Fibroblast of peridontal ligament (primary cell): ENCODE measurements around the gene SOX6.
A peak's percentile ranks its signal among the peaks of the same experiment; 100 is the strongest.

Source experiments
- DNase-seq: peaks from one replicate; pipeline ENCODE4 v3.0.0-alpha.2; 2010; ENCODE audit errors: extremely low read depth

Gene SOX6

DNA sequence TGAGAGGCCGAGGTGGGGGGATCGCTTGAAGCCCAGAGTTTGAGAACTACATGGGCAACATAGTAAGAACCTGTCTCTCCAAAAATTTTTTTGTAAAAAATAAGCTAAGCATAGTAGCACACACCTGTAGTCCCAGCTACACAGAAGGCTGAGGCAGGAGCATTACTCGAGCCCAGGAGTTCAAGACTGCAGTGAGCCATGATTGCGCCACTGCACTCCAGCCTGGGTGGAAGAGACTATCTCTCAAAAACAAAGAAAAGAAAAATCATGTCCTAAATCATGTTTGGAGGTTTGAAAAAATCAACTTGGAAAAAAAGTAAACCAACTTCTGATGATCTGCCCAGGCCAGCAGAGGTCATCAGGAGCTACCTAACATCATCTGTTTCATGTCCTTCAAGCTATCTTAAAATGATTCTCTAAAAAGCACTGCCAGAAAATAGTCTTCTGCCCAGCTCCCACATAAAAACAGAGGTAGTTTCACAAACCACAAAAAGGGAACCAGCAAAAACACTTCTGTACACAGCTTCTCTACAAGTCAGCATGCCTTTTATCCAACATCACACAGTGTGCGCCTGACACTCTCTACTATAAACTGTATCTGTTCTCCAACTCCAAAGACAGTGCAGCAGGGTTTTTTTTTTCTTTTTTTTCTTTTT lies 165.0 kb downstream of the SOX6 start:
- DNase-seq: peak; percentile 25

DNA sequence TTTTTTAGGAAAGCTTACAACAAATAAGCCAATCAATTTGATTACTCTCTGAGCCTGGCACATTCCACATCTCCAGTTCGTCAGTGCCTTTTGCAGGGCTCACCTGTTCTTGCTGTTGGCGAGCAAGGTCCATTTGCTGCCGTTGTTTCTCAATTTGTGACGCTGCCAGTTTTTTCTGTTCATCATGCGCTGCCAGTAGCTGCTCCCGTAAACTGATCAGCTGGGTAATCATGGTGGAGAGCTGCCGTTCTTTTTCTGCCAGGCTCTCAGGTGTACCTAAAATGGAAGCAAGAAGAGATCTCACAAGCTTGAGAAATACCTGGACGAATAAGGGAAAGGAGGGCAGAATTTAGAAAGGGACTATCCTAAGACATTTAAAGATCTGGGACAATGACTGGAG lies 169.7 kb downstream of the SOX6 start:
- no peak for DNase-seq

DNA sequence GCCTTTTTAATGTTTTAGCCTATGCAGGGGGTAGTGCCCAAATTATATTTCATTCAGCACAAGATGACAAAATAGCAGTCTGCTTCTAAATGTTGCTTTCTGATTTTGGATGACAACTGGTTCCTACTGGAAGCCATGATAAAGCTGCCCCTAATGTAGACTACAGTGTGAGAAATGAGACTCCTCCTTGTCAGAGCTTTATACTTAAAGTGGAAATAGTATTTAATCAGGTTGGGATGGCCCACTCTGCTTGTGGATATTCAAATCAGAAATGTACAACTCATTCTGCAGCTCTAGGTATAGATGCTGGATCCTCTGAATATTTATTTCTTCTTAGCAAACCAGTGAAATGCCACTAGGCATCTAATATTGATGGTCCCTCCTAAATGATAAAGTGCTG lies 171.3 kb downstream of the SOX6 start:
- no peak for DNase-seq

DNA sequence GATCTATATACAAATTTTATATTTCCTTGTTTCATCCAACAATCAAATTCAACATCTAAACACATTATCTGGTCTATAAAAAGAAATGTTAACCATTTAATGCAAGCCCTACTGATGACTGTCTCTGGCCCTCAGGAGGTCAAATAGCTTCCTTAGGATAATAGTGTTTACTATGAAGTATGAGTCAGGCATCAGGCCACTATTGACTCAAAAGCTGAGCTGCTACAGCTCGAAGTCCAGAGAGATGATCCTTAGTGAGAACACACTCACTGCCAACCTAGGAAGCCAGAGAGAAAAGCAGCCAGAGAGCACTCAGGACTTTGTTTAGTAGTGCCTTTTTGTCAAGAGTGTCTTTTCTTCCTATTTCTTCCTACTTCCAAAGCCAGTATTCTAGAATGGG lies 171.8 kb downstream of the SOX6 start:
- peak; percentile 81 for DNase-seq

DNA sequence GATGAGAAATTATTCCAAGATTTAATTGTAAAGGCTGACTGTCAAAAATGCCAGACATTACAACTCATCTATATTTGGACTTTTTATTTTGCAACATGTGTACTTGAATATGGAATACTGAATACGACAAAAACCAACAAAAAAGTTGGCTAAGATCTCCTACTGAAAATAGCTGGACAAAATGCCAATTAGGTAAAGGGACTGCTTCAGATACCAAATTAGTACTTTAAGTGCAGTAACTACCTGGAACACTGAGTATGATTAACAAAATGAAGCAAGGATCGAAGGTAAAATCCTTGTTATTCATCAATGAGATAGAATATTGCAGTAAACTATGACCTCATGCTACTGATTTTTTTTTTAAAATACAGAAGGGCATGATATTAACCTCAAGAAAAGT lies 173.8 kb downstream of the SOX6 start:
- DNase-seq: no peak

DNA sequence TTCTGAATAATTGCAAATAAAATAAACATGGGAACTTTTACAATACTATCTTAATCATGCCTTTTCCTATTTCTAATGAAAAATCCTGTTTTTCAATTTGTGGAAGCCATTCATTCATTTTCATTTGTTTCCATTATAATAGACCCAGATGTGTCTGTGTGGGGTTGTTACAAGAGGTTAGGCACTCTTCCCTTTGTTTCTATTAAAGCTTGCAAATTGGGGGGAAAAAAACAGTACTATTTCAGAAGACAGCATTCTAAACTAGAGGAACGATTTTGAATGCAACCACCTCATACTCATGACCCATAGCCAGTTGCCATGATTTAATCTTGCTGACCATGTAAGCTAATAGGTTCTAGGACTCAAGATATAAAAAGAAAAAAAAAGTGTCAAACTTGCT lies 175.5 kb downstream of the SOX6 start:
- DNase-seq: no peak

DNA sequence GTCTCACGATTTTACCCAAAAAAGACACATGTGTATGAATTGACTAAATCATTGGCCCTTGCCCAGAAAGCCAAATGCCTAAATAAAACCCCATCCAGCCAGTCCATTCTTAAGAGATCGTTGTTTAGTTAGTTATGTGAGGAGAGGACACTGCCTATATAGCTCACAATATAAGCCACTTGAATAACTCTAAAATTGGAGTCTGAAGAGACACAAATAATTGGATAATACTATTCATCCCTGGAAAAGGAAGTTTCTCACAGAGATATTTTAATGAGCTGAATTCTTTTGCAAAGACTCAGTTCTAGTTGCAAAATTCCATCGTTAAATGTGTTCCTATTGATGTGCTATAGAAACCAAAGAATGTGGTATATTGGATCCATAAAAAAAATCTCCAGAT lies 176.7 kb downstream of the SOX6 start:
- peak; percentile 53 for DNase-seq

DNA sequence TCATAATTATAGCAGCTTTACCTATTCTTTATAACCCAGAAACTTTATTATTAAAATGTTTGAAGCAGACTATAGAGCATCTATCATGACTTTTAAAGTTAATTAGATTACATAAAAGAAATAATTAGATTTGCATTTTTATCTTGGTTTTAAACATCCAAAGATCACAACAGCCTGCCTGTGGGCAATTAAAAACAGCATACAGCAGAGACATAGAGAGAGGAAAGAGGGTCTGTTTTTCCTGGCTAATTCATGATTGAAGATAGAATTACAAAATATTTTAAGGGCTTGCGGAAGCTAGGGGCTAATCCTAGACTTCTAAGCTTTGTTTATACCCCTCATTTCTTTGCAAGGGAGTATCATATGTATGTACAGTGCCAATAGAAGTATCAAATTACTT lies 178.1 kb downstream of the SOX6 start:
- DNase-seq: no peak

DNA sequence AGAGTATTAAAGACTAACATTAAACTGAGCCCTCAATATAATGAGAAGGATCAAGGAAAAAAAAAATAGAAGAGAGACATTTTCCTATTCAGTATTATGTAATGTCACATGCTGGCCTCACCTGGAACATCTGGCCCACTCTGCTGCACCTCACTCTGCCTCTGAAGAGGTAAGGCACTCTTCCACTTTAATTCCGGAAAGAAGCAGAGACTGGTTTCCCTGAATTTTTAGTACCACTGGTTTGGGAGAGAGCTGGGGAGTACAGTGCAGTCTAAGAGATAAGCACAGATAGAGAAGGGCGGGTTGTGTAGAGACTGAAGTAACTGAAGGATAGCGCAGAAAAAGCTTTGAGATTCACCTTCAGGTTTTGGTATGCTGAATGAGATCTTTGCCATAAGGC lies 178.7 kb downstream of the SOX6 start:
- DNase-seq: no peak

DNA sequence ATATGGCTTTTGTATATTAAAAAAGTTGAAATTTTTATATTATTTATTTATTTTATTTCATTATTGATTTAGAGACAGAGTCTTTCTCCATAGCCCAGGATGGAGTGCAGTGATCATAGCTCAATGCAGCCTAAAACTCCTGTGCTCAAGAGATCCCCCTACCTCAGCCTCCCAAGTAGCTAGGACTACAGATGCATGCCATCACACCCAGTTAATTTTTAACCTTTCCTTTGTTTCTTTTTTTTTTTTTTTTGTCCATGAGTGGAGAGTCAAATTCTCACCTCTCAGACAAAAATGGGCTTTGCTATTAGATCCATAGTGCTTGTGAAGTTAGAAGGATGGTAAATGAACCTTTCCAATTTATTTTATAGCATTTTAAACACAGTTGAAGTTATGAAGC lies 182.5 kb downstream of the SOX6 start:
- DNase-seq: no peak

DNA sequence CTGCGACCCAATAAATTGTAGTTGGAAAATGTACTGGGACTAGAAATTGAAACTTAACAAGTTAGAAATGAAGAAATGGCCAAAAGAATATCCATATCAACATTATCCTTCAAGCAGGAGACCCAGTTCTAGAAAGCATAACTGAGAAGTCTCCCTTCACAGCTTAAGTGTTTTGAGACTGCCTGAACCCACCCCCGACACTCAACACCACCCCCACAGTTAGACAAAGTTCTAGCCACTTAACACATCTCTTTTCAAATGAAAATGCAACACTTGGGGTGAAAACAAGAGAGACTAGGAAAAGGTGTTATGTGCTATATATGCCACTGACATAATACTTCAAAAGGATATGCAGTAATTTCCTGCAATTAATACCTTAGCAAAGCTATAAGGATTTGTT lies 184.5 kb downstream of the SOX6 start:
- no peak for DNase-seq

DNA sequence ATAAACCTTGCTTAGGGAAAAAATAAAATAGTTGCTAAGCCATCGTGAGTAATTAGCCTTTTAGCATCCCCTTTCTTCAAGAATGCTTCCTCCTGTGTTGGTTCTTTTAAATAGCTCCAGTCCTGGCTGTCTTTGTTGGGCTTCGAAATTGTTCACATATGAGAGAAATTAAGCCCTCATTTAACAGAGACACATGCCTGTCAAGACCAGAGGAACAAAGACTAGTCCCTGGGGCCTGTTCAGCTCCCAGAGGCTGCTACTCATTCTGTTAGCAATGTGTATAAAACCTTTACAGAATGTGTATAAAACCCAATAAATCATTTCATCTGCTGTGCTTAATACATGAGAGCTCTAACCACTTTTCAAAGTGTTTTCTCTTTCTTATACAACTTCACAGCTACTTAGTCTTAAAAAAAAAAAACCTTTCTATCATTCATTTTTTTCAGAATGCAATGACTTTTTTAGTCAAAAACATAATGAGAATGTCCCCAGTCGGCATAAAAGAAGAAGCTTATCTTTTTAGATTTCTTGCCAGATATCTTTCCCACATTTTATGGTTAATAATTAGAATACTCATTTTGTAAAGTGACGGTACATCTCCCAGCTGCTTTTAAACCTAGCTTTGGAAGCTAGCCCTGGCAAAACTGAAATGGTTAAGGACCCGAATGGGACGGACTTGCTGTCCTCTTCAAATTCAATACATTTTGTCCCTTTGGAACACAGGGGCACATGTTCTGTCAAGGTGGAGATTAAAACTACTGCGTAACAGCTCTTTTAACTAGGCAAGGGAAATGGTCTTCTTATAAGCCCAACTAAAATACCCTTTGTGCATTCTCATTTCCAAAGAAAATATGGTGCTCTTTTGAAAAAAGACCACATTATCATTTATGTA lies 186.1 kb downstream of the SOX6 start:
- DNase-seq: peak; percentile 24

DNA sequence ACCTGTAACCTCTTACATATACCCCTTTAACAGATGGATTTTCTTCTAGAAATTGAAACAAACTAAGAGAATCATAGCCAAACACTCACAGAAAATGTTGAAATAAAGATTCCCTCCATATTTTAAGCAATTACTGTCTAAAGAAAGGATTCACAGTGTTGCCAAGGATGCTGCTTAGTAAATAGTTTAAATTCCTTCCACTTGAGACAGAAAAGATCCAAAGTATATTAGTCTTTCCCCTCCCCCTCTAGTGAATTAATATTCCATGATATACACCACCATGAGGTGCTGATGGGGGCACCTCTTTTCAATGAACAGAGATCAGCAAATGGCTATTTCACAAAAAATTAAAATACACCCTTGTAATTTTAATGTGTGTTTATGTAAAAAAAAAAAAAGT lies 186.8 kb downstream of the SOX6 start:
- peak; percentile 53 for DNase-seq

DNA sequence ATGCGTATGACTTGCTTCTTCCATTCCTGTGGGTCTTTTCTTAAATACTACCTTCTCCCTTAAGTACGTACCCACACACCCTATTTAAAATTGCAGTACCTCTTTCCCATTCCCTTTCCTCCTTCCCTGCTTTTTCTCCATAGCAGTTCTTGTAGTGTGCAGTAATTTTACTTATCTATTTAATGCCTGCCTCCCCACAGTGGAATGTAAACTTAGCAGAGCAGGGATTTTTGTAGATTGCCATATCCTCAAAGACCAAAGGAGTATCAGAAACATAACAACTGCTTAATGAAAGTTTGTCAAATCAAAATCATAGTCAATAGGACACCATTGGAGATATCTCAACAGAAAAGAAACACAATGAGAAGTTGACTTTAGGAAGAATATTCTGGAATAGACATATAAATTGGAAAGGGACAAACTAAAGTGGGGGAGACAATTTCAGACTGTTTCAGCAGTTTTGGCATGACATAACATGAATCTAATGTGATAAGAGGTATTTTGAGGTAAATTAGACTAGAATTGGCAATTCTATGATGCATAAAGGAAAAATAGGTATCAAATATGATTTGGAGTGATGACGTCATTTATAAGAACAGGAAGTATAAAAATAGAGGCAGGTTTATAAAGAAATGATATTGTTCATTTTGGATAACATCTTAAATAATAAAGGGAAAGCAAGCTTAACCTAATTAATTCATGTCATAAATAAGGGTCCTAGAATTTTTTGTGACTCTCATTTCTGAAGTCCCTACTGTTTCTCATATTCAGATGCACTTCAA lies 188.4 kb downstream of the SOX6 start:
- DNase-seq: peak; percentile 14

DNA sequence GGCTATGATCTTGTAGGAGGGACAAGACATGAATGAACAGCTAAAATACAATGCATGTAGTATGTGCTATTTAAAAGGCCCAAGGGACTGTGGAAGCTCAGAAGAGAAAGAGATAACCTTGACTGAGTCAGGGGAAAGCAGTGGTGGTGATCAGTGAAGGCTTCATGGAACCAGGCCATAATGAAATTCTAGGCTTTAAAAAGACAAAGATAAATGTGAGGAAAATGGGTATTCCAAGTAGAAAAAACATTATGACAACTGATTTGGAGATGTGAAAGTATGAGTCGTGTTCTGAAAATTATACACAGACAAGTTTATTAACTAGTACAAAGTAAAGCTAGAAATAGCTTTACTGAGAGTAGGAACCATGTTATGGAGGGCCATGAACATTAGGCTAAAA lies 189.8 kb downstream of the SOX6 start:
- no peak for DNase-seq

DNA sequence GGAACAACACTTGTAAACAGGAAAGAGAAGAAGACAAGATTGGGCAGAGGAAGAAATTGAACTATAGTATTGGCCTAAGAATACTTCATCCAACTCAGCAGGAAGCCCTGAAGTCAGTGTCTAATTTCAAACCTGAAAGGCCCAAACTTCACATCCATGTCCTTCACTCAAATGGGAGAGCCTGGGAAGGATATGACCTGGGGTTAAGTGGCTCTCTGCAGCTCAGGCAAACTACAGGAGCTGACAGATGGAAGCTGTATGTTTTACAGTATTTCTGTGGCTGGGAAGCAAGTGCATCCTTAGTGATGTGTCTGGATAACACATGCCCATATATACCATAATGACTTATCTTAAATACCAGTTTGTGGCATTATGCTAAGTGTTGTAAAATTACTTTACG lies 196.2 kb downstream of the SOX6 start:
- DNase-seq: no peak

DNA sequence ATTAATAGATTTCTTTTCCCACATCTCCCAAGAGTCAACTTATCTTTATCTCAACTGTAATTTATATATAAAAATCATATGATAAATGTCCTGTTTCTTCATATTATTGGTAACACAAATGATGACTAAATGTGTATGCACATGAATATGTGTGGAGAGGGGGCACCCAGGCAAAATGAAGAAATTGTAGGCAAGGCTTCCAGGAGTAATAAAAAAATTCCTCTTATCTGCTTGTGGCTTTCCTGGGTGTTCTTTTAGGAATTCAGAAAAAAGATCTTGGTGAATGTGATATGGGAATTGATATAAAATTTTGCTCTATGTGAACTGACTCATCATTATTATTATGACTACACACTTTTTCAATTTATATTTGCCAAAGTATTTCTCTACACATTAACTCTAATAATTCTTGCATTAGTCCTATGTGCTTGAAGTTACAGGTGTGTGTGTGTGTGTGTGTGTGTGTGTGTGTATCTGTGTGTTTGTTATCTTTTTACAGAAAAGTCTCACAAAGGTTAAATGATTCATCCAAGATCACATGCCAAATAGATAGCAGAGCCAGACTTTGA lies 197.8 kb downstream of the SOX6 start:
- DNase-seq: no peak

DNA sequence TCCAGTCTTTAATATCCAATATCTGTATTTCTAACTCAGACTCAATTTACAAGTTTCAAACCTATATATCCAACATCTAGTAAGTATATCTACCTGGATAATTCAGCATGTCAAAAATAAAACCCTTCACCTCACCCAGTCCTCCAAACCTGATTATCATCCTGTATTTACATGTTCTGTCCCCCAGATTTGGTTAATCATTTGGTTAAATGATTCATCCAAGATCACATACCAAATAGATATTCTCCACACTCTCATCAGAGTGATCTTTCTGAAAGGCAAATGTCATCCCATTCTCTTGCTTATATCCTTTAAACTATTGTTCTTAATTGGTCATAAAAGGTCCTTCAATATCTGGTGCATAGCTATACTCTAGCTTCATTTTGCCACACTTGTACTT lies 199.0 kb downstream of the SOX6 start:
- DNase-seq: no peak

DNA sequence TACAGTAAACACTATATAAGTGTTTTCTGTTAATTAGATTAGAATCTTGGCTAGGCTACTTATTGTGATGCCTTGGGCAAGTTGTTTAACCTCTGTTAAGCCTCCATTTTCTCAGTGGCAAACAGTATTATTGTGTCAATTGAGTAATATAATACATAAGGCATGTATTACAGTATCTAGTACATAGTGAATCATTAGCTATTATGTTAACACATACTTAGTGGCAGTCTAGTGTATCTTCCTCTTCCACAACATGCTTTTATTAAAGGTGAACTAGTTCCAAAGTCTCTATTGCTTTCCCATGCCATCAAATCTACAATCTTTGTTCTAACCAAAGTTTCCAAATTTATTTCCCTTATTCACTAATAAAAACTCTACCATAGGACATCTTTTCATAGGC lies 200.9 kb downstream of the SOX6 start:
- DNase-seq: no peak

DNA sequence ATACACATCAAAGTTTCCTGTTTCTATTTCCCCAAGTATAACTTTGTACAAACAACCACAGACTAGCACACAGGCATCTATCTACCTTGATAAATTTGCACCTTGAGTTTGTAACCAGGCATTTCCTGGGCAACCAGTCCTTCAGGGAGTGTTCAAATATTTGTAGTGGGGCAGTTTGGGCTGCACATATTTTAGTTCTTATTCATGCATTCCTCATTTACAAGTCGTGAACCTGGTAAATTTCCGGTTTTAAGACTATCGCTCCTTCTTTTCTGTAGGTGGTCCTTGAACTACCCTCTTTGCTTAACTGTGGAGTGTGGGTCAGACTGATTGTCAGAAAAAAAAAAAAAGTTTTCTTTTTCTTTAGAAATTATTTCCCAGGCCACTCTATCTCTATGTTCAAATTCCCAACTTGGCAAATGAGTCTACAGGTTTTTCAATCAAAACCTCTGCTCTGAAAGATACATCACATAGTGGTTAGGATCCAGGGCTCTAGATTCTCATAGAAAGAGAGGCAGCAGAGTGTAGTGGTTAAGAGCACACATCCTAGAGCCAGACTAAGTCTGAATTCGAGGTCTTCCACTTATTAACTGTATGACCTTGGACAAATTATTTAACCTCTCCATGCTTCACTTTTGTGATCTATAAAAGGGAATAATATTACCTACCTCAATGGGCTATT lies 201.5 kb downstream of the SOX6 start:
- DNase-seq: no peak

DNA sequence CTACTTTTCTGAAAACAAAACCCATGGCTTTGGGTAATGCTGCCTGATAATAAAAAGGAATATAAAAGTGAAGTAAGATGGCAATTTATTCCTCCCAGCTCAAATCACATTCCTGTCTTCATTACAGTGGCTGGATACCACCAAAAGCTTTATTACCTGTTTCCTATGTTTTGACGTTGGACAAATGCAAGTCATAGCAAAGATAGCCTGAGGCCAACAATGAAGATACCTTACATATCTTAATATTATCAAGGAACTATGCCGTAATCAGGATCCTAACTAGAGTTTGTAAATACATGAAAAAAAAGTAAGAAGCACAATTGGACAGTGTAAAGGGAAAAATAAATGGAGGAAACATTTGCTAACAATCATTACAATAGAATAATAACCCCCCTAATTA lies 202.4 kb downstream of the SOX6 start:
- DNase-seq: no peak

DNA sequence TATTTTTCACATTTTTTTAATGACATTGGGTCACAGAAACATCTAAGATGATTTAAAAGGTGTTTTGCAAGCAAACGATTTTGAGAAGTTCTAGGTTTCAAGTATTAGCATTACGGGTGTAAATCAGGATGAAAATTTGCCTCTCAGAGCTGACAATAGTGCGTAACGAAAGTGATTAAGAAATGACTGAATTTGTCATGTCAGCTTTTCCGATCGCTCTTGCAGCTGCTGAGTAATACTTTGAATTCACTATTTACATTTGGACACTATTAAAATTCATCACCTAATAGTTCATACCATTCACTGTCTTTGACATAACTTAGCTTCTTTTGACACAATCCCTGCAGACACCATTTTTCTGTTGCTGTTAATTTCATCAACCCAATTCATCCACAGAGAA lies 205.2 kb downstream of the SOX6 start:
- no peak for DNase-seq
